Activated CD8-positive, alpha-beta memory T cell treated with anti-CD3 and anti-CD28 coated beads, Interleukin-2, amount 50 U/mL, for 1 hour (primary cell): ENCODE results near the gene DNAJB11.

Source experiments
- DNase-seq: peaks from one replicate; pipeline ENCODE4 v3.0.0-alpha.2; 2020; ENCODE audit errors: extremely low read depth

Gene DNAJB11

GRCh38 chr3:186596568-186597287 is 26.2 kb downstream of the DNAJB11 start:
- DNase-seq: no peak

GRCh38 chr3:186598108-186598784 is 27.7 kb downstream of the DNAJB11 start:
- DNase-seq: no peak

GRCh38 chr3:186598794-186599141 is 28.2 kb downstream of the DNAJB11 start:
- DNase-seq: no peak

GRCh38 chr3:186599142-186599784 is 28.7 kb downstream of the DNAJB11 start:
- no peak for DNase-seq

GRCh38 chr3:186599785-186600166 is 29.3 kb downstream of the DNAJB11 start:
- no peak for DNase-seq

- no peak for DNase-seq
Measured at GRCh38 chr3:186600896-186601295, 30.4 kb downstream of the DNAJB11 start.

- no peak for DNase-seq
Measured at GRCh38 chr3:186603159-186603558, 32.6 kb downstream of the DNAJB11 start.

GRCh38 chr3:186605078-186605477 is 34.6 kb downstream of the DNAJB11 start:
- DNase-seq: no peak

GRCh38 chr3:186605561-186606545 is 35.3 kb downstream of the DNAJB11 start:
- DNase-seq: no peak

GRCh38 chr3:186608624-186609215 is 38.2 kb downstream of the DNAJB11 start:
- DNase-seq: no peak

- no peak for DNase-seq
Measured at GRCh38 chr3:186609247-186609868, 38.8 kb downstream of the DNAJB11 start.

- no peak for DNase-seq
Measured at GRCh38 chr3:186612065-186612464, 41.5 kb downstream of the DNAJB11 start.

GRCh38 chr3:186612721-186613636 is 42.5 kb downstream of the DNAJB11 start, which contains the start of gene AHSG:
AHSG (plus strand) TSS chr3:186613060; CDS start chr3:186613142, 82 bp downstream.
- no peak for DNase-seq

- DNase-seq: no peak
Measured at GRCh38 chr3:186613637-186614265, 43.2 kb downstream of the DNAJB11 start.

- DNase-seq: no peak
Measured at GRCh38 chr3:186614266-186614596, 43.7 kb downstream of the DNAJB11 start.

GRCh38 chr3:186614597-186615483 is 44.3 kb downstream of the DNAJB11 start:
- DNase-seq: peak; percentile 23

- DNase-seq: no peak
Measured at GRCh38 chr3:186616299-186616617, 45.7 kb downstream of the DNAJB11 start.
